LHCN-M2 (cell line): ENCODE data around the gene CD247. TPM values are rescaled to one million over a fixed set of nuclear protein-coding genes. Genes with fewer than 3 reads are reported as not detected.
A peak's percentile ranks its signal among the peaks of the same experiment; 100 is the strongest.

Source experiments
- DNase-seq: peaks from one replicate; pipeline ENCODE4 v3.0.0-alpha.2; 2012; ENCODE audit warnings: low read depth
- total RNA-seq: library from RNA; depleted of rRNA; stranded (reverse); fragments of >200 nt; gene quantifications from 2 replicates; pipeline ENCODE4 v1.2.3, GENCODE V29; 2014

Gene CD247
- total RNA-seq, 1 experiment from 2014 or later, result not detected

DNA sequence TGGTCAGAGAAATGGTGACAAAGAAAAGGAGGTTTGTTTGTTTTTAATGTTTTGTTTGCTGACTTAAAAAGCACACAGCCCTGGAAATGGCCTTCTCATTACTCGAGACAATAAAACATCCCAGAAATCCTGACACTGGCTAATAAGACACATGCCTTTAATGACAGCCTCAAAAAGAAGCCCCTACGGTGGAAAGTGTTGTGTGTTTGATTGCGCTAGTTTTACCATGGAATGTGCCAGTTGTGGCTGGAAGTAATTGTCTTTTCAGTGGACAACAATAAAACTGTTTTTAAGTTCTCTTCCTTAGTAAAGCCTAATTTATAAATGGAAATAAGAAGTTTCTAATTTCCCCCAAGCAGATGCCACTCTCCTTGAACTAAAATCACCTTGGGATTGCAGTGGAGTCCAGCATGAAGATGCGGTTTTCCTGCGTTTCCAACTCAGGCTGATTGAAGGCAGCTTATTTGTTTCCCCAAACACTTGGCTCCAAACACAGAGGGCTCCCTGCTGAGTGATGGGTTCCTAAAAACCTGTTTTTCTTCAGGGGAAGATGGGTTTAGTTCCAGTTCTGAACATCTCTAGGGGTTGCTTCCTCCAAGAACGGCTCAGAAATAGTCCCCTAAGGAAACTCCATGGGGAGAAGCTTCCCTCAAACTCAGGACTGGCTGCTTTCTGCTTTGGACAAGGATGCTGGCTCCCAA is 54.3 kb downstream of the CD247 start:
- DNase-seq, result no peak

GRCh38 chr1:167463080-167463479 is 55.2 kb downstream of the CD247 start:
- DNase-seq, result no peak

GRCh38 chr1:167462341-167462740 is 56.0 kb downstream of the CD247 start:
- no peak for DNase-seq

DNA sequence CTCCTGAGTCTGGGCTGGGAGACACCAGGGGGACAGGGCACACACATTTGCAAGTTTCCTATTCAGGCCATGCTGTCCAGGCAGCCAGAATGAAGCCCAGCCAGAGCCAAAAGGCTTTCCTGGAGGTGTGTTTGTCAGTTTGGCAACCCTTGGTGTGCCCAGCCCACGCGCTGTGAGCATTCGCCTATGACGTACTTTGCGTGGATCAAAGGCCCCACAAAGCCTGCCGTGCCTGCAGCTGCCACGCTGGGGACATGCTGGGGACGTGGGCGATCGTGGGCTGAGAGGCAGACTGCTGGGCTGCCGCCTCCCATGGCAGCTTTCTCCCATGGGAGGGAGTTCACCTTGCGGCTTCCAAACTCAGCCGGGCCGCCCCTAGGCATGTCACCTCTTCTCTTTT is 57.5 kb downstream of the CD247 start:
- DNase-seq, result no peak

- no peak for DNase-seq
These were observed 60.3 kb downstream of the CD247 start for GRCh38 chr1:167457936-167458584.

DNA sequence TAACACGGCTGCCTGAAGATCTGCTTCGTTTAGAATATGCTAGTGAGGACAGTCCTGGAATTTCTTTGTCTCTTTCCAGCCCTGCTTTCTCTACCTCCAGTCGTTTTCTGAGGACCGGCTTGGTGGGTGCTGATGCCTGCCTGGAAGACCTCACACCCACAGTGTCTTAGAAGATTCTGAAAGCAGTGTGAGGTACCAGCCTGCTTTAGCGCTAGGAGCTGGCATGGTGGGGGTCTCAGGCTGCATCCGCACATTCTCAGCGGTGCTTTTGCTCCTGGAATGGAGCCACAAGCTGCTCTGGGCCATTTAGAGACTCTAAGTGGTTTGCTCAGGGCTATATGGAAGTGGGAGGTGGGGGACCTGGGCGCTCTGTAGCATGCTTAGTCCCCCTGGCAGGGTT is 61.4 kb downstream of the CD247 start:
- no peak for DNase-seq

- DNase-seq, result no peak
These were observed 61.8 kb downstream of the CD247 start for GRCh38 chr1:167456524-167456923.

- no peak for DNase-seq
These were observed 62.4 kb downstream of the CD247 start for GRCh38 chr1:167455786-167456446.

- DNase-seq, result peak; percentile 20
These were observed 63.2 kb downstream of the CD247 start for GRCh38 chr1:167454894-167455785.

GRCh38 chr1:167454304-167454893 is 63.9 kb downstream of the CD247 start:
- DNase-seq, result no peak

- DNase-seq, result no peak
These were observed 65.2 kb downstream of the CD247 start for GRCh38 chr1:167453123-167453522.

DNA sequence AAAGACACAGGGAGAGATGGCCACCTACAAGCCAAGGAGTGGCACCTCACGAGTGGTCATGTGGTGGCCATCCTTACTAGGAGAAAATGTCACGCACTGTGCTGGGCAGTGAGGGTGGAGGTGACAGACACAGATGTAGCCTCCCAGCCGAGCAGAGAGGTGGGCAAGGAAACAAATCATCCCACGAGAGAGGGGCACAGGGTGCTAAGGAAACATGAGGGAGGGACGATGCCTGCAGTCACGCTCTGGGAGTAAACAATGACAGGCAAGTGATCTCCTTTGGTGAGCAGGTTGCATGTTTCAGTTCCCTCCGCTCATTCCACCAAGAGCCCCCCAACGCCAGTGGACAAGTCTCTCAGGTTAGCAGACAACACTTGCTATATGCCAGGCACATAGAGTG is 65.8 kb downstream of the CD247 start:
- DNase-seq, result no peak

DNA sequence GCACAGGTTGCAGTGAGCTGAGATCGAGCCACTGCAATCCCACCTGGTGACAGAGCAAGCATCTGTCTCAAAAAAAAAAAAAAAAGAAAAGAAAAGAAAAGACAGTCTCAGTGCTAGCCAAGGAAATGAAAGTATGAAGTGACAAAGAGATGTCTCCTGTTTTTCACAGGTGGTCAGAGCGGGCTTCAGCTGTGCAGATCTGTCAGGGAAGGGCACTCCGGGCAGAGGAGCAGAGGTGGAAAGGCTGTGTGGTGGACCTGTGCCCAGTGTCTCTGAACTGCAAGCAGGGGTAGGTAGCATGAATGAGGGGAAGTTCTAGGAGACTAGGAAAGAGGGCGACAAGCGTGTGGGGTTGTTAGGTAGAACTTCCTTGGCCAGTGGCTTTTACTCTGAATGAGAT is 67.5 kb downstream of the CD247 start:
- no peak for DNase-seq

GRCh38 chr1:167447521-167448136 is 70.7 kb downstream of the CD247 start:
- peak; percentile 1 for DNase-seq

GRCh38 chr1:167446966-167447365 is 71.4 kb downstream of the CD247 start:
- DNase-seq, result no peak

GRCh38 chr1:167443757-167444156 is 74.6 kb downstream of the CD247 start:
- DNase-seq, result no peak

DNA sequence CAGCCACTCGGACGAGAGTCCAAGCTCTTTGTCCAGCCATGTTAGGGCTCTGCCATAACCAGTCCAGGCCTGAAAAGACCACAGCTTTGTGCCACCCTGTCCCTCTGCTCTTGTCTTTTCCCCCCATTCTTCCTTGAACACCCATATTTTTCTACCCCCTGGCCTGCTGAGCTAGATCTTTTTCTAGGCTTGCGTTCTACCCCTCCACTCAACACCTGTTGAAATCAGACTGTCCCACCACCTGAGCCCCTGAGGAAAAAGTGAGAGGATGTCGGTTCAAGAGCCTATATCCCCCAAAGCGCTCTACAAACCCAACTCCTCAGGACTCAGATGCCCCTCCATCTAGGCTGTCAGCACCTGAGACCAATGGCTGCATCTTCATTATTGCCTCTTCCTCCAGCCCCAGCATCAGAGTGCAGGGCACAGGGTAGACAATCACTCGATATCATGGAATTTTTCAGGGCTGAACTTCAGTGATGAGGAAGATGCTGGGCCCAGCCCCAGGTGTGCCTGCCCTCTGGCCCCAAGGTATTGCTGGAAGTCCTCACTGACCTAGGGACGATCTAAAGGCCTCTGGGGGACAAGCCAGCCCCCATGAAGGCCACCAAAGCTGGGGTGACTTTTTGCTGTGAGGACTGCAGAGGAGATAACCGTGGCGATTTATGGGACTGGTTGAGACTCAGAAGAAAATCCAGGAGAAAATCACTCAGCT is 75.3 kb downstream of the CD247 start:
- DNase-seq, result no peak

- peak; percentile 64 for DNase-seq
These were observed 76.0 kb downstream of the CD247 start for GRCh38 chr1:167442142-167442848.

DNA sequence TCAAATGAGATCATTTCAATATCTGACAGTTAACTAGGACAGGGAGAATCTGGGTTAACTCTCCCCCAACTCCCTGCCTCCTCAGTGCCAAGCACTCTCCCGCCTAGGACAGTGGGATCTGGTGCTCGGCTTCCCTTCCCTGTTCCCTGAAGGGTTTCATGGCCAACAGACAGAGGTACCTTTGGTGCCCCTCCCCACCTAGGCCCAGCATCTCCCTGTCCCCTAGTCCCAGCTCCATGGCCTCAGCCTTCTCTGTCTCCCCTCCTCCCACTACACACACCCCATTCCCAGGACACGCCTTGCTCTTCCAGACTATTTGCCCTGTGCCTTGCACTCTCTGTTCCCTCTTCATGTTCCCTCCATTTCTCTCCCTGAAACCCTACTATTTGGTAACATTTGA is 77.1 kb downstream of the CD247 start:
- no peak for DNase-seq

DNA sequence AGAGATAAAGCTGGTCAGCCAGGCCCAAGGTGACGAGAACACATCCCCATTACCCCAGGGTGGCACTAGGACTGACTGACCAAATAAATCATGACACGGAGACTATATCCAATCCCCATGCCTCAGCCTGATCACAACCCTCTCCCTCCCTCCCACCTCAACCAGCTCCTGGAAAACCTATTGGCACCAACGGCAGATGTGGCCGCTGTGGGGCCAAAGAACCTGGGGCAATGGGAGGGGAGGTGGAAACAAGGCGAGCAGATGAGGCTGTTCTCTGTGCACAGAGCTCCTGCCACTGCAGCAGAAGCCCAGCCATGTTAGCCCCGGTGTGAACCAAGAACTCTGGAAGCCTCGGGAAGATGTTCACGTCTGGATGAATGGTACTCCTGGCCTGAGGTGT is 77.6 kb downstream of the CD247 start:
- no peak for DNase-seq
